ENCODE measurements around the gene MERTK. TPM values are rescaled to one million over a fixed set of nuclear protein-coding genes. Genes with fewer than 3 reads are reported as not detected.
"Not testable (repeated sequence)": the region's sequence is repeated elsewhere in the genome, so short reads cannot be mapped to it uniquely, and the experiment has no call there.

The MERTK gene
- total and polyA plus RNA-seq, 12 donors: 23.3 to 152 (median 75.3) TPM

- H3K4me3 ChIP-seq: no peak overlapping the region
- H3K36me3 ChIP-seq (replicated peaks in 1 of 2): no peaks in the 10 kb centered on the region
- no peaks in the 10 kb centered on the region for H3K27me3 ChIP-seq
- peak; percentile 52 to 81 (median 74) for DNase-seq
- 27 to 58% (median 40%) methylated on average over 4 of the region's 4 CpGs for WGBS, 4 donors
- TF ChIP-seq CTCF (IDR thresholded peaks at IDR 0.05) (peak in 5 of 6 experiments; percentile 5 to 32 (median 20)), POLR2A (IDR thresholded peaks at IDR 0.05) (no peak)
- peak overlapping the region in 4 of 5 donors; percentile 59 to 88 (median 70) for H3K27ac ChIP-seq
- no peaks in the 10 kb centered on the region for H3K9me3 ChIP-seq (replicated peaks in 1 of 3)
- H3K4me1 ChIP-seq (replicated peaks in 1 of 2): peaks cover 15 to 47% of the 10 kb centered on the region in 2 donors
- intact Hi-C loops (cut with DNase I): no loop called here
Observed at GRCh38 chr2:112032689-112033465, 134.5 kb downstream of the MERTK start.

DNA sequence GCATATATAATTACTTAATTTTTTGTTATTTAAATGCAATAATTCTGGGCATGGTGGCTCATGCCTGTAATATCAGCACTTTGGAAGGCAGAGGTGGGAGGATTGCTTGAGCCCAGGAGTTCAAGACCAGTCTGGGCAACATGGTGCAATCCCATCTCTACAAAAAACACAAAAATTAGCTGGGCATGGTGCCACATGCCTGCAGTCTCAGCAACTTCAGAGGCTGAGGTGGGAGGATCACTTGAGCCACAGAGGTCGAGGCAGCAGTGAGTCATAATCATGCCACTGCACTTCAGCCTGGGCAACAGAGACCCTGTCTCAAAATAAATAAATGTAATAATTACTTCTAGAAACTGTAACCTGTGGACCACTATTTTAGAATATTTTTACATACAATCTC, 135.2 kb downstream of the MERTK start:
- 26 to 43% (median 35%) methylated on average over 1 of the region's 1 CpG for WGBS, 4 donors

GRCh38 chr2:112034924-112035323, 136.5 kb downstream of the MERTK start:
- 76 to 93% (median 79%) methylated on average over 3 of the region's 3 CpGs for WGBS, 4 donors
- no peaks in the 10 kb centered on the region for H3K36me3 ChIP-seq (replicated peaks in 1 of 2)
- no peaks in the 10 kb centered on the region for H3K9me3 ChIP-seq (replicated peaks in 1 of 3)
- H3K27ac ChIP-seq: peak overlapping the region in 1 of 5 donors; percentile 15
- intact Hi-C loops (cut with DNase I): loop anchor here in 1 of 2 donors (5.0 kb wide), 1 partner anchor 143 kb away; no protein-coding TSS in a partner anchor
- no peak for TF ChIP-seq CTCF (IDR thresholded peaks at IDR 0.05)
- no peak for TF ChIP-seq POLR2A (IDR thresholded peaks at IDR 0.05)
- DNase-seq: no peak
- H3K4me1 ChIP-seq (replicated peaks in 1 of 2): peaks cover 8 to 33% of the 10 kb centered on the region in 2 donors
- H3K27me3 ChIP-seq: no peaks in the 10 kb centered on the region
- H3K4me3 ChIP-seq: no peak overlapping the region

More for the DNA sequence above, 135.2 kb downstream of the MERTK start:
- H3K4me3 ChIP-seq: no peak overlapping the region
- no peaks in the 10 kb centered on the region for H3K9me3 ChIP-seq (replicated peaks in 1 of 3)
- intact Hi-C loops (cut with DNase I): no loop called here
- H3K27me3 ChIP-seq: no peaks in the 10 kb centered on the region
- TF ChIP-seq POLR2A (IDR thresholded peaks at IDR 0.05) (no peak), CTCF (IDR thresholded peaks at IDR 0.05) (no peak)
- H3K36me3 ChIP-seq (replicated peaks in 1 of 2): no peaks in the 10 kb centered on the region
- H3K27ac ChIP-seq: peak overlapping the region in 4 of 5 donors; percentile 59 to 88 (median 70)
- DNase-seq: peak in 5 of 7 donors; percentile 51 to 67 (median 64)
- peaks cover 15 to 46% of the 10 kb centered on the region in 2 donors for H3K4me1 ChIP-seq (replicated peaks in 1 of 2)

DNA sequence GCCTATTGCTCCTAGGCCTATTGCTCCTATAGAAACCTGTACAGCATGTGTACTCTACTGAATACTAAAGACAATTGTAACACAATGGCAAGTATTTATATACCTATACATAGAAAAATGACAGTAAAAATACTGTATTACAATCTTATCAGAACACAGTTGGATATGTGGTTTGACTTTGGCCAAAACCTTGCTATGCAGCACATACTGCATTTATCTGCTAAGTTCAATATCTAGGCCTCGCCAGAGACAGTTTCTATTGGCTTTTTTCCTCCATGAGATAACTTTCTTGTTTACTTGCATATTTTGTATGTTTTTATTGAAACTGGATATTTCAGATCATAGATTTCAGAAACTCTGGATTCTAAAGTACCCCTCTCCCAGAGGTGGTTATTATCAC, 137.4 kb downstream of the MERTK start:
- Histone ChIP-seq H3K36me3 (replicated peaks in 1 of 2) (no peaks in the 10 kb centered on the region), H3K4me1 (replicated peaks in 1 of 2) (peaks cover 8 to 33% of the 10 kb centered on the region in 2 donors), H3K4me3 (no peak overlapping the region), H3K27me3 (no peaks in the 10 kb centered on the region), H3K9me3 (replicated peaks in 1 of 3) (no peaks in the 10 kb centered on the region), H3K27ac (no peak overlapping the region)
- DNase-seq: no peak
- WGBS, 4 donors: 91 to 97% (median 94%) methylated on average over 1 of the region's 1 CpG
- TF ChIP-seq CTCF (IDR thresholded peaks at IDR 0.05): no peak
- TF ChIP-seq POLR2A (IDR thresholded peaks at IDR 0.05): no peak
- intact Hi-C loops (cut with DNase I): loop anchor here in 1 of 2 donors (5.0 kb wide), 1 partner anchor 143 kb away; no protein-coding TSS in a partner anchor

- H3K4me1 ChIP-seq (replicated peaks in 1 of 2): peaks cover 0 to 12% of the 10 kb centered on the region in 2 donors
- DNase-seq; H3K4me3 ChIP-seq; H3K27me3 ChIP-seq; H3K9me3 ChIP-seq (replicated peaks in 1 of 3); H3K36me3 ChIP-seq (replicated peaks in 1 of 2); H3K27ac ChIP-seq: not testable (repeated sequence)
- intact Hi-C loops (cut with DNase I): loop anchor here in 1 of 2 donors (5.0 kb wide), 1 partner anchor 147 kb away; no protein-coding TSS in a partner anchor
- WGBS, 4 donors: 92 to 97% (median 94%) methylated on average over 10 to 12 of the region's 12 CpGs
Observed at GRCh38 chr2:112039556-112039955, 141.1 kb downstream of the MERTK start.

GRCh38 chr2:112040066-112040465, 141.7 kb downstream of the MERTK start:
- peaks cover 0 to 12% of the 10 kb centered on the region in 2 donors for H3K4me1 ChIP-seq (replicated peaks in 1 of 2)
- H3K36me3 ChIP-seq (replicated peaks in 1 of 2); DNase-seq; H3K27me3 ChIP-seq; H3K9me3 ChIP-seq (replicated peaks in 1 of 3); H3K27ac ChIP-seq; H3K4me3 ChIP-seq; intact Hi-C loops (cut with DNase I): not testable (repeated sequence)
- 69 to 87% (median 85%) methylated on average over 2 of the region's 2 CpGs for WGBS, 4 donors

- H3K9me3 ChIP-seq (replicated peaks in 1 of 3); H3K27me3 ChIP-seq; H3K36me3 ChIP-seq (replicated peaks in 1 of 2); H3K4me3 ChIP-seq; intact Hi-C loops (cut with DNase I): not testable (repeated sequence)
- Histone ChIP-seq H3K4me1 (replicated peaks in 1 of 2) (peaks cover 0 to 12% of the 10 kb centered on the region in 2 donors), H3K27ac (peak overlapping the region; percentile 10 to 82 (median 59))
- 30 to 43% (median 40%) methylated on average over 6 of the region's 6 CpGs for WGBS, 4 donors
- DNase-seq: peak in 5 of 7 donors; percentile 62 to 80 (median 65)
Observed at GRCh38 chr2:112041460-112041859, 143.1 kb downstream of the MERTK start.
